Kidney capillary endothelial cell (primary cell): ENCODE results near the gene ZNHIT3.
"Not testable (repeated sequence)": the region's sequence is repeated elsewhere in the genome, so short reads cannot be mapped to it uniquely, and the experiment has no call there.

Experiments
- DNase-seq: peaks from one replicate; pipeline ENCODE4 v3.0.0-alpha.2; 2018; ENCODE audit warnings: low spot score

The ZNHIT3 gene

GRCh38 chr17:36484021-36484420 is 2.5 kb upstream of the ZNHIT3 start:
- DNase-seq, result not testable (repeated sequence)

DNA sequence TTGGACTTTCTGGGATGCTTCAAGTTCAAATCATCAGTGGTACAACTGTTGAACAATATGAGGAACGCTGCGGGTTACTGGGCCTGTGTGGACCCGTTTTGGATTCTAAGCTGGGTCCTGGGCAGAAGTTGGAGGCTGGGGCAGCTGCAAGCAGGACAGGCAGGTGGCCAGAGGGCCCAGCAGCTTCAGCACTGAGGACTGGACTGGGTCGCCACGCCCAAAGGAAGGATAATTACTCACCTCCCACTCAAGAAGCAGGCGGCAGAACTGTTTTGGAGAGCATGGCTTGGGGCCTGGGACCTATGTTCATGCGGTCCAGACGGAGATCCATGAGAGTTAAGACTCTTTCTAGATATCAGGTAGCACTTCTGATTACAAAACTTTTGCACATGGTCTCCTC is 1.5 kb upstream of the ZNHIT3 start:
- DNase-seq, result no peak

DNA sequence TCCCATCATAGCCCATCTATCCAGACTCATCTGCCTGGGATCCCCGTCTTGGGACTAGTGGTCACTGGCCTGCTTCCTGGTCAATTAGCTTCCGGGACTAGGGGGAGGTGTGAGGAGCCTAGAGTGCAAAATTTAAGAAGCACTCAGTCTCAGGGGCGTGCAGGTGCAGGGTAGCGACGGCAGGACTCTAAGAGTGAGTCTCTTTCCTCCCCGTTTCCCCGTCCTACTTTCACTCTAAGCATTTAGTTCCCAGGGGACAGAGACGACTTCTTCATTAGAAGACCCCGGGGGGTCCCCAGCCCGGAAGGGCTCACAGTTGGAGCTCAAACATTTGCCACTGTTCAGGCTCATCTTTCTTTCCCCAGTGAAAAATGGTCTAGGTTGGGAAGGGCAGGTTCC is 677 bp upstream of the ZNHIT3 start:
- DNase-seq, result no peak

DNA sequence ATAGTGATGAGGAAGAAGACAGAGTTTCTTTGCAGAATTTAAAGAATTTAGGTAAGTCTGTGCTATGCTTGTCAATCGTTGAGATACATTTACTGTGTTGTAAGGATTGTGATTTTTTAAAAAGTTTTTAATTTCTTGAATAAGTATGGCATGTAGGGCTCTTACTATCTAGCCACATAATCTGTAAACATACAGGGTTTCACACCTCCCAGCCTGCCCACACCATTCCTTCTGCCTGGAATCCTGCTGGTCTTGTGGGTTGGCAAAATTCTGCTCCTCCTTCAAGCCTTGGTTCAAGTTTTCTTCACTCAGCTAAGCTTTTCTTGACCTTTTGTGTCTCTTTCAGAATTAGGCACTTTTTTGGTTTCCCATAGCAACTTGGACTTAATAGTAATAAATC is 7.5 kb downstream of the ZNHIT3 start:
- no peak for DNase-seq

GRCh38 chr17:36494674-36495073 is 8.2 kb downstream of the ZNHIT3 start:
- no peak for DNase-seq

DNA sequence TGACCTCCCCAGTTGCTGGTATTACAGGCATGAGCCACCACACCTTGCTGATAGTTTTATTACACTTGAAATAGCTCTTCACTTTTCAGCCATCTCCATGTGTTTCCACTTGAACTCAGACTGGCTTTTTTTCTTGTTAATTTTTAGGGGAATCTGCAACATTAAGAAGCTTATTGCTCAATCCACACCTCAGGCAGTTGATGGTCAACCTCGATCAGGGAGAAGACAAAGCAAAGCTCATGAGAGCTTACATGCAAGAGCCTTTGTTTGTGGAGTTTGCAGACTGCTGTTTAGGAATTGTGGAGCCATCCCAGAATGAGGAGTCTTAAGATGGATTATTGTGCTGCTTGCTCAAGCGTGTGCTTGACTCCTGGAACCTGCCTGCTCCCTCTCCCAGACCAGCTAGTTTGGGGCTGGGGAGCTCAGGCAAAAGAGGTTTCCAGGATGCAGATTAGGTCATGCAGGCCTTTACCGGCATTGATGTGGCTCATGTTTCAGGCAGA is 8.6 kb downstream of the ZNHIT3 start:
- no peak for DNase-seq

GRCh38 chr17:36496018-36496789 is 9.7 kb downstream of the ZNHIT3 start:
- DNase-seq, result no peak

DNA sequence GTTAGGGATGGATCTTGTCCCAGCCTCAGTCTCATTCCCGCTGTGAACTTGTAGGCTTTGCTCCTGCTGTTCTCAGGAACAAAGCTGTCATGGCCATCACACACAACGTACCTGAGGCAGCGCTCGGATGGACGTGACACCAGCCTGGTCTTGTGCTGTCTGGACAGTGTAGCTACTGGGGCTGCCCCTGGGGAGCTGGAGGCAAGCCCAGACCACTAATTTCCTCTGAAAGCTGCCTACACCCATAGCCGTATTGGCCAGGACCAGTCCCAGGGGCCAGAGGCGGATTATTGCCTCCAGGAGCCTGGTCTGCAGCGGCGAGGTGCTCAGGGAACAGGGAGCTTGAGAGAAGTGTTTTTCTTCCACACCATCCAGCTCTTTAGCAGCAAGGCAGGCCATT is 11.7 kb downstream of the ZNHIT3 start:
- no peak for DNase-seq

DNA sequence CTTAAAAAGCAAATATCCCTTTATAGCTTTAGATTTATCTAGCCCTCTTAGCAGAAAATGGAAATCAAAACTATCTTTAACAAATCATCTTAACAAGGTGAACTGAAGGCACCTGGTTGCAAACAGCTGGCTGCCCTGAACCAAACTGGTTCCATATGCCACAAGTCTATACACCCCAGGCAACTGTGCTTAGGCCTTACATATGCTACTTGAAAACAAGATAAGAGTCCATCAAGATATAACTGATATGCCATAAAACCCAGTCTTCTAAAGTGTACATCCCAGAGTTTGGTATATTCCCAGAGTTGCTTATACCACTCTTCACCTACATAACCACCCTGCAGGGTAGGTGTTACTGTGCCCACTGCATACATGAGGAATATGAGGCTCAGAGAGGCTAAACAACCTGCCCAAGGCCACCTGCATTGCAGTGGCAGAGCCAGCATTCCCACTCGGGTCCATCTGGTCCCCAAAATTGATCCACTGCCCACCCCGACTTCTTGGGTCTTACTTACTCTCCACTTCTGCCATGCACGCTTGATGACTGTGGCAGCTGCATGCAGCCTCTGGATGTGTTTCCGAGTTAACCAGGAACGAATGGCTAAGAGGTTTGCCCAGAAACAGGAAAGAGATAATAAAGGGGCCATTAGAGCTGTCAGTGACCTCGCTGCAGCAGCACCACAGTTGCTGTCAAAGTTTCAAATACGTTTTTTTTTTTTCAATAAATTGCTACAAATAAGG is 12.2 kb downstream of the ZNHIT3 start:
- no peak for DNase-seq

- DNase-seq, result no peak
These were observed 14.3 kb downstream of the ZNHIT3 start for GRCh38 chr17:36500745-36501225.

GRCh38 chr17:36501351-36501750 is 14.9 kb downstream of the ZNHIT3 start:
- DNase-seq, result no peak

DNA sequence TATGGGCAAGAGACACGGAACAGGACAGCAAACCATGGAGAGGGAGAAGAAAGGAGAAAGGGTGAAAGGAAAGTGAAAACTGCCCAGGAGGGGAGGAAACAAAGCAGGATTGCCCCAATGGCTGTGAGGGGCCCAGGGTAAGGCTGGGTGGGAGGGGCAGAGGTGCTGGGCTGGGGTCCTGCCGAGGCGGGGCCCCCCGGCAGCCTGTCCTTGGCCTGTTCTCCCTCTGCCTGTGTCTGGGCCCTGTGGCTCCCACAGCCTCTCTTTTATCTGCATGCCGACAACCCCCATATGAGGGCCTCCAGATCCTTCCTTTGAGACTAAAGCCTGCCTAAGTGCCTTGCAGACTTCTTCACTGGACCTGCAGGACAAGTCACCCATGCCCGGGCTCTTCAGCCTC is 15.5 kb downstream of the ZNHIT3 start:
- DNase-seq, result no peak

GRCh38 chr17:36503456-36504155 is 17.1 kb downstream of the ZNHIT3 start:
- no peak for DNase-seq

- DNase-seq, result no peak
These were observed 17.7 kb downstream of the ZNHIT3 start for GRCh38 chr17:36504156-36504545.

DNA sequence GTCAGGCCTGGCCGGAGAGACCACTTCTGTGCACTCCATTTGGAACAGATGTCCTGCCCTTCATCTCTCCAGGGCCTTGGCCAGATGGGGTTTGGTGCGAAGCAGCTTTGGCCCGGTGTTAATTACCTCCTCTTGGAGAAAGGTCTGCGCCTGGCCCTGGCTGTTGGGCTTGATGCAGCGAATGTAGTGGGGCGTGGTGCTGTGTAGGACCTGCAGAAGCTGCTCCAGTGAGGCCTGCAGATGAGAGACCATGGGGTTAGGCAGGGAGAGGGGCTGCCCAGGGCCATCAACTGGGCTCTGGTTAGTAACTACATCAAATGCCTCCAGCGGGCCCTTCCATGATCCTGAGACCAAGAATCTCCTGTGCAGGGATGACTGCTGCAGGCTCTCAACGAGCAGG is 18.7 kb downstream of the ZNHIT3 start:
- no peak for DNase-seq

DNA sequence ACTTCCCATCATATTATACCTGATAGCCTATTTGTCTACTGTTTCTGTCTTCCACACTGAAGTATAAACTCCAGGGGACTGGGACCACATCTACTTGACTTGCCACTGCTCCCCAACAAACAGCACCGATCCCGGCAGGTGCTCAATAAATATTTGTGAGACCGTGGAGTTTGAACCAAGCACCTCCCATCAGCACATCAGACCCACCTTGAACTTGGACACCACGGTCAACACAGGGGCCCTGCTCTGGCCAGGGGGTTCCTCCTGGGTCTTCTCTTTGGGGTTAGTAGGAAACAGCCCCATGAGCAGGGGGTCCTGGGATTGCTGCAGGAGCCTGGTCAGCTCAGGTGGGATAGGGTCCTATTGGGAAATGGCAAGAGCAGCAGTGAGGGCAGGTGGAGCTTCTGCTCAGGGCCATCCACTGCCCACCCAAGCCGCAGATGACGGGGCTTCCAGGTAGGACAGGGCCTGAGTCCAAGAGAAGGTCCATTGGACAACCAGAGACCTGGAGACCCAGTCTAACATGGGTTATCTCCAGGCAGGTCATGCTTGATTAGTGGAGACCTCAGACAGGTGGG is 19.9 kb downstream of the ZNHIT3 start:
- no peak for DNase-seq

DNA sequence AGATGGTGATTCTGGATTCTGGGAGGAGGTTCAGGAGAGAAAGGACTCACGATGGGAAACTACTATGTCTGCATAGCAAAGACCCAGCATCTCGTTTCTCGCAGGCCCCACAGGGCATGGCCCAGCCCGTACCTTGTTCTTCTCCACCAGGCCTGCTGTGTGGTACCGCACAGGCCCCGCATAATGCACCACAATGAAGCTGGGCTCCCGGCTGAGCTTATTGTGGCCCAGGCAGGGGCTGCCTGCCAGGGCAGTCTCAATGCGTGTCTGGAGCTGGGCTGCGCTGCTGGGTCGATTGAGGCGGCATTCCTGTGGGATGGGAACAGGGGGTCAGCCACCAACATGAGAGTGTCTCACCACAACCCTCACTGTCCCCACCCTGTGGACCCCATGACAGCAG is 20.4 kb downstream of the ZNHIT3 start:
- DNase-seq, result no peak

DNA sequence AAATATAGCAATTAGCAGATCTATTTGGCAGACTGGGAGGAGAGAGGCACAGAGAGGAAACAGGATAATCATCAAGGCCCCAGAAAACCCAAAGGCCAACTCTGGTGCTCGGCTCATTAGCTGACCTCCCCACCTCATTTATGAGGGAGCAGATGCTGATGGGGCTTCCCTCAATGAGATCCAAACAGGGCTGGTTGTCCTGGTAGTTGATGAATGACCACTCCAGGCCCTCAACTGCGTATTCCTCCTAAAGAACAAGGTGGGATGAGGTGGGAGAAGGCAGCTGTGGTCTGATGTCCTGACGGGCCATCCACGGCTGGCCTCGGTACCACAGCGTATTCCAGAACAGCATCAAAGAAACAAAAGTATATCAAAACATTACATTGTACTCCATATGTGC is 20.8 kb downstream of the ZNHIT3 start:
- no peak for DNase-seq

GRCh38 chr17:36508439-36508838 is 22.0 kb downstream of the ZNHIT3 start:
- not testable (repeated sequence) for DNase-seq

- DNase-seq, result no peak
These were observed 22.9 kb downstream of the ZNHIT3 start for GRCh38 chr17:36509272-36509985.

- no peak for DNase-seq
These were observed 24.2 kb downstream of the ZNHIT3 start for GRCh38 chr17:36510636-36511035.

DNA sequence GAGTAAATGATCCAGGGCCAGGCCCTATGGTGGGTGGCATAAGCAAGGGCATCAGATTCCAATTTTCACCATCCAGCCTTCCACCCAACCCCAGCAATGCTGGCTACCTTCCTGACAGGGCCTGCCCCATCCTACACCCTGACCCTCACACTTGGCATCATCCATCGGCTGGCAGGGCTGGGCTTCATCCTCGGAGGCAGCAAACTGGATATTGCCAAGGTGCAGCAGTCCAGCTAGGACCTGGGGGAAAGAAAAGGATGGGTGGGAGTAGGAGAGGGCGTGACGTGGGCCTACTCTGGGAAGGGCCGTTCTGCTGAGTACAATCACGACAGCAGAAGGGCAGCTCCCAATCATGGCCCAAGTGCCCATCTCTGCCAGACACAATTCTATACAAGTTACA is 24.7 kb downstream of the ZNHIT3 start:
- no peak for DNase-seq
